ENCODE results near the gene FOXN3. TPM values are rescaled to one million over a fixed set of nuclear protein-coding genes. Genes with fewer than 3 reads are reported as not detected.

The FOXN3 gene
- total RNA-seq, 2 donors from 2014 or later = 141 to 150 TPM

GRCh38 chr14:89134640-89135039 is 282.4 kb downstream of the FOXN3 start:
- H3K27me3 ChIP-seq (replicated peaks; ENCODE audit: insufficient read depth) = no peaks in the 10 kb centered on the region
- DNase-seq (ENCODE audit: low spot score) (no peak), ATAC-seq (ENCODE audit: insufficient number of reproducible peaks, low FRiP score, low read depth) (no peak)
- H3K36me3 ChIP-seq = no peaks in the 10 kb centered on the region
- H3K9me3 ChIP-seq = no peaks in the 10 kb centered on the region
- no peak overlapping the region for H3K27ac ChIP-seq
- TF ChIP-seq CTCF (IDR thresholded peaks at IDR 0.05) = no peak
- H3K4me1 ChIP-seq (ENCODE audit: control insufficient read depth in 1 of 2, low read depth in 2 of 2) = peaks cover 5 to 15% of the 10 kb centered on the region in 2 donors
- H3K4me3 ChIP-seq = no peak overlapping the region

- DNase-seq (ENCODE audit: low spot score) (no peak), ATAC-seq (ENCODE audit: insufficient number of reproducible peaks, low FRiP score, low read depth) (no peak)
- H3K4me3 ChIP-seq = no peak overlapping the region
- no peaks in the 10 kb centered on the region for H3K36me3 ChIP-seq
- H3K9me3 ChIP-seq = no peaks in the 10 kb centered on the region
- no peaks in the 10 kb centered on the region for H3K27me3 ChIP-seq (replicated peaks; ENCODE audit: insufficient read depth)
- TF ChIP-seq CTCF (IDR thresholded peaks at IDR 0.05) = no peak
- H3K27ac ChIP-seq = no peak overlapping the region
- no peaks in the 10 kb centered on the region for H3K4me1 ChIP-seq (ENCODE audit: control insufficient read depth in 1 of 2, low read depth in 2 of 2)
Measured at GRCh38 chr14:89131004-89131750, 285.9 kb downstream of the FOXN3 start.

DNA sequence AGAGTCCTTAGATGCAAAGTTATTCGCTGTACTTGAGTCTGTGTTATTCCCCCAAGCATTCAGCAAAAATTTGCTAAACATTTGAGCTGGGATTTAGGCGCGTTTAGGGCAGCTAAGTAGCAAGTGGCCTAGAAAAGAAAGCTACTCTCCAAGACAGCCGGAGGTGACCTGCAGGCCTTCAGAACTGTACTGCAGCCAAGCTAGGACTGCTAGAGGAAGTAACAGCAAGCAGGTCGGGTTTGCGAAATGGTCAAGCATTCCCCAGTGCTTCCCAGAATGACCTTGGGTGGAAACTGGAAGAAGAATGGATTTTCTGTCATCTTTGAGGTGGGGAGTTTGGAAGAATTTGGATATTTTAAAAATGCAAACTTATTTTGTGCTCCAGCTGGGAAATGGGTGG is 287.5 kb downstream of the FOXN3 start:
- no peak overlapping the region for H3K4me3 ChIP-seq
- DNase-seq (ENCODE audit: low spot score) (no peak), ATAC-seq (ENCODE audit: insufficient number of reproducible peaks, low FRiP score, low read depth) (no peak)
- no peaks in the 10 kb centered on the region for H3K27me3 ChIP-seq (replicated peaks; ENCODE audit: insufficient read depth)
- no peaks in the 10 kb centered on the region for H3K36me3 ChIP-seq
- no peaks in the 10 kb centered on the region for H3K4me1 ChIP-seq (ENCODE audit: control insufficient read depth in 1 of 2, low read depth in 2 of 2)
- H3K9me3 ChIP-seq = no peaks in the 10 kb centered on the region
- TF ChIP-seq CTCF (IDR thresholded peaks at IDR 0.05) = no peak
- H3K27ac ChIP-seq = no peak overlapping the region

DNA sequence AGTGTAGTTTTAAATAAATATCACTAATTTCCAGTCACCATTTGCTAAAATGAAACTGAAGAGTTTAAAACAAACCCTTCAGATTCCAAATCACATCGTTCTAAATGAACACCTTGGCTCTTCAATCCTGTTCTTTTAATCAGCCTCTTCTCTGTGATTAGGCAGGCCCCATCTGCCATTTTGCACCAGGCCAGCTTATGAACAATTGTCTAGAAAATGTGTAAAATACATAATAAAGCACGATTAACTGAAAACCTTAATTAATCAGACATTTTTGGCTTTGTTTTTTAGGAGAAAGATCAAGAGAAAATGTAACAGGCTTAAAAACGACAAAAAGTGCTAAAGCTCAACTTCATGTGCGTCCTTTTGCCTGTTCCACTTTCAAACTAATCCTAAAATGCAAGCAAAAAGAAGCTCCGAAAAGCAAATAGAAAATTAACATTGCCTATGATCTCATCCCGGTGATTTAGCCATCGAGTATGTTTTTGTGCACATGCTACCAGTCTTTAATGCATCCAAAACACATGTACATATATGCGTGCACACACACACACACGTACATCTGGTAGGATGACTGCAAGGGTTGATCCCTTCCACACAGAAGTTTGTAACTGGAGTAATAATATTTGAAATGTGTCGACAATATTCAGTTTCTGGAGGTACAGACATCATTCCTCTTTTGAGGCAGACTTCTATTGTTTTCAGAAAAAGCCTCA is 288.6 kb downstream of the FOXN3 start:
- ATAC-seq (ENCODE audit: insufficient number of reproducible peaks, low FRiP score, low read depth) = no peak
- Histone ChIP-seq H3K27ac (no peak overlapping the region), H3K9me3 (no peaks in the 10 kb centered on the region), H3K4me1 (ENCODE audit: control insufficient read depth in 1 of 2, low read depth in 2 of 2) (no peaks in the 10 kb centered on the region), H3K27me3 (replicated peaks; ENCODE audit: insufficient read depth) (no peaks in the 10 kb centered on the region), H3K4me3 (no peak overlapping the region), H3K36me3 (no peaks in the 10 kb centered on the region)
- TF ChIP-seq CTCF (IDR thresholded peaks at IDR 0.05) = no peak
- no peak for DNase-seq (ENCODE audit: low spot score)

DNA sequence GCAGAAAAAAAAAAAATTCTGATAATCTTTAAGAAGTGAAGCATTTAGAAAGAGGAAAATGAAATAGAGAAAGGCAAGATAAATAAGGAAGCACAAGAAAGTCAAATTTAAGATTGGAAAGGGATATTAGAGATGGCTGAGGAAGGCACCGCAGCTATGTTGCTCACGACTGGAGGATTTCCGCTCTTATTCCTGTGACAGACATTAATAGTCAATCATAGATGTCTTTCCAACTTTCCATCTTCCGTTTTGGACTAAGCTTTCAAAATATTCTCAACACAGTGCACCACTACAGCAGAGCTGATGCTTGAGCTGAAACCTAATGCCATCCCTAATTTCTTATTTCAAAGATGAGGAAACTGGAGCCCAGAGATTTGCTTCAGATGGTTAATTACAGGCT is 290.6 kb downstream of the FOXN3 start:
- TF ChIP-seq CTCF (IDR thresholded peaks at IDR 0.05) = no peak
- no peak overlapping the region for H3K4me3 ChIP-seq
- no peaks in the 10 kb centered on the region for H3K36me3 ChIP-seq
- H3K4me1 ChIP-seq (ENCODE audit: control insufficient read depth in 1 of 2, low read depth in 2 of 2) = no peaks in the 10 kb centered on the region
- no peak for DNase-seq (ENCODE audit: low spot score)
- H3K27ac ChIP-seq = no peak overlapping the region
- no peak for ATAC-seq (ENCODE audit: insufficient number of reproducible peaks, low FRiP score, low read depth)
- H3K9me3 ChIP-seq = no peaks in the 10 kb centered on the region
- no peaks in the 10 kb centered on the region for H3K27me3 ChIP-seq (replicated peaks; ENCODE audit: insufficient read depth)
